Nephron progenitor cell (in vitro differentiated cells): Measurements from ENCODE around the gene CSGALNACT2.

Source experiments
- DNase-seq: peaks from one replicate; pipeline ENCODE4 v3.0.0; 2021
- H3K27ac Mint-ChIP-seq: 2 replicates; pipeline ENCODE4 v1.8.0; 2021; ENCODE audit warnings: mild to moderate bottlenecking, moderate library complexity, mixed read lengths
- H3K27me3 Mint-ChIP-seq: 2 replicates; pipeline ENCODE4 v1.8.0; 2021; ENCODE audit warnings: mild to moderate bottlenecking, low read depth, mixed read lengths; ENCODE audit not compliant: poor library complexity
- H3K36me3 Mint-ChIP-seq: 2 replicates; pipeline ENCODE4 v1.8.0; 2021; ENCODE audit warnings: low read depth, mixed read lengths
- H3K4me1 Mint-ChIP-seq: 2 replicates; pipeline ENCODE4 v1.8.0; 2021; ENCODE audit warnings: mixed read lengths
- H3K4me3 Mint-ChIP-seq: 2 replicates; pipeline ENCODE4 v1.8.0; 2021; ENCODE audit warnings: mild to moderate bottlenecking, moderate library complexity, mixed read lengths
- H3K9me3 Mint-ChIP-seq: 2 replicates; pipeline ENCODE4 v1.8.0; 2021; ENCODE audit warnings: mild to moderate bottlenecking, moderate library complexity, mixed read lengths
- CTCF ChIP-seq: fragments of 200-600 bp; sonication (generic); IDR thresholded peaks from 2 replicates; pipeline ENCODE4 v1.5.0; 2021; ENCODE audit warnings: antibody characterized with exemption

Gene CSGALNACT2

GRCh38 chr10:43138021-43138756 lies at the start of gene CSGALNACT2:
TSS of gene CSGALNACT2 (plus strand) at chr10:43138445. CDS start at chr10:43155150, 16,705 bp downstream.
- Mint-ChIP-seq H3K4me3 (peak within 1 kb of the TSS; percentile 97), H3K9me3 (no peaks in the 10 kb centered on the region), H3K27me3 (peaks cover 5% of the 10 kb centered on the region), H3K4me1 (peaks cover 33% of the 10 kb centered on the region), H3K36me3 (no peaks in the 10 kb centered on the region), H3K27ac (peak within 1 kb of the TSS; percentile 99)
- peak; percentile 83 for DNase-seq
- no peak for TF ChIP-seq CTCF

- Mint-ChIP-seq H3K36me3 (no peaks in the 10 kb centered on the region), H3K4me1 (no peaks in the 10 kb centered on the region), H3K27ac (no peak overlapping the region), H3K9me3 (no peaks in the 10 kb centered on the region), H3K4me3 (no peak overlapping the region), H3K27me3 (peaks cover 16% of the 10 kb centered on the region)
- no peak for TF ChIP-seq CTCF
- DNase-seq, result no peak
These were observed 48.7 kb upstream of the CSGALNACT2 start for GRCh38 chr10:43089519-43089918.

GRCh38 chr10:43090188-43090587 lies 48.1 kb upstream of the CSGALNACT2 start:
- no peak for DNase-seq
- H3K9me3 Mint-ChIP-seq, result no peaks in the 10 kb centered on the region
- H3K27ac Mint-ChIP-seq, result no peak overlapping the region
- TF ChIP-seq CTCF, result no peak
- no peaks in the 10 kb centered on the region for H3K36me3 Mint-ChIP-seq
- no peak overlapping the region for H3K4me3 Mint-ChIP-seq
- H3K27me3 Mint-ChIP-seq, result peaks cover 22% of the 10 kb centered on the region
- H3K4me1 Mint-ChIP-seq, result no peaks in the 10 kb centered on the region

- H3K4me3 Mint-ChIP-seq, result no peak overlapping the region
These were observed 47.6 kb upstream of the CSGALNACT2 start for GRCh38 chr10:43090664-43091063.

GRCh38 chr10:43091846-43092245 lies 46.4 kb upstream of the CSGALNACT2 start:
- TF ChIP-seq CTCF, result no peak
- no peak for DNase-seq
- Mint-ChIP-seq H3K36me3 (no peaks in the 10 kb centered on the region), H3K27ac (no peak overlapping the region), H3K27me3 (peaks cover 35% of the 10 kb centered on the region), H3K4me3 (no peak overlapping the region), H3K4me1 (no peaks in the 10 kb centered on the region), H3K9me3 (no peaks in the 10 kb centered on the region)

More at GRCh38 chr10:43090664-43091063, 47.6 kb upstream of the CSGALNACT2 start:
- TF ChIP-seq CTCF, result no peak
- H3K36me3 Mint-ChIP-seq, result no peaks in the 10 kb centered on the region
- DNase-seq, result no peak
- no peak overlapping the region for H3K27ac Mint-ChIP-seq
- no peaks in the 10 kb centered on the region for H3K4me1 Mint-ChIP-seq
- H3K9me3 Mint-ChIP-seq, result no peaks in the 10 kb centered on the region
- H3K27me3 Mint-ChIP-seq, result peaks cover 27% of the 10 kb centered on the region
